Parathyroid adenoma (tissue), 2 donors: ENCODE results near the gene DHRS12.

ENCODE experiments used
- H2AFZ ChIP-seq: fragments of 300-600 bp; sonication (generic); one replicate; pipeline ENCODE4 v1.7.0; 2017; ENCODE audit warnings: antibody characterized with exemption, mild to moderate bottlenecking
- H3K27ac ChIP-seq: fragments of 300-600 bp; sonication (generic); one replicate; pipeline ENCODE4 v1.7.0; 2017
- H3K27me3 ChIP-seq: fragments of 300-600 bp; sonication (generic); one replicate; pipeline ENCODE4 v1.7.0; 2017; ENCODE audit warnings: low read length; ENCODE audit not compliant: control insufficient read depth, insufficient read depth
- H3K36me3 ChIP-seq: fragments of 300-600 bp; sonication (generic); one replicate; pipeline ENCODE4 v1.7.0; 2017; ENCODE audit warnings: low read length; ENCODE audit not compliant: control insufficient read depth, insufficient read depth
- H3K4me1 ChIP-seq: fragments of 300-600 bp; sonication (generic); one replicate; pipeline ENCODE4 v1.7.0; 2017; ENCODE audit warnings: control low read depth
- H3K4me2 ChIP-seq: fragments of 300-600 bp; sonication (generic); one replicate; pipeline ENCODE4 v1.7.0; 2017; ENCODE audit warnings: low read length
- H3K4me3 ChIP-seq: fragments of 300-600 bp; sonication (generic); one replicate; pipeline ENCODE4 v1.7.0; 2017; ENCODE audit warnings: low read depth, low read length
- H3K79me2 ChIP-seq: fragments of 300-600 bp; sonication (generic); one replicate; pipeline ENCODE4 v1.7.0; 2017; ENCODE audit warnings: control low read depth
- H3K9ac ChIP-seq: fragments of 300-600 bp; sonication (generic); one replicate; pipeline ENCODE4 v1.7.0; 2017; ENCODE audit warnings: mild to moderate bottlenecking
- H3K9me3 ChIP-seq: fragments of 300-600 bp; sonication (generic); one replicate; pipeline ENCODE4 v1.7.0; 2017; ENCODE audit warnings: low read length; ENCODE audit not compliant: control insufficient read depth
- TF ChIP-seq, protein P1 (sequence below): fragments of 300-600 bp; sonication (generic); IDR thresholded peaks from one replicate; pipeline ENCODE4 v1.7.0; 2017; ENCODE audit warnings: antibody characterized with exemption, mild to moderate bottlenecking
- donor health status: primary hyperparathyroidism.

DHRS12 gene

DNA sequence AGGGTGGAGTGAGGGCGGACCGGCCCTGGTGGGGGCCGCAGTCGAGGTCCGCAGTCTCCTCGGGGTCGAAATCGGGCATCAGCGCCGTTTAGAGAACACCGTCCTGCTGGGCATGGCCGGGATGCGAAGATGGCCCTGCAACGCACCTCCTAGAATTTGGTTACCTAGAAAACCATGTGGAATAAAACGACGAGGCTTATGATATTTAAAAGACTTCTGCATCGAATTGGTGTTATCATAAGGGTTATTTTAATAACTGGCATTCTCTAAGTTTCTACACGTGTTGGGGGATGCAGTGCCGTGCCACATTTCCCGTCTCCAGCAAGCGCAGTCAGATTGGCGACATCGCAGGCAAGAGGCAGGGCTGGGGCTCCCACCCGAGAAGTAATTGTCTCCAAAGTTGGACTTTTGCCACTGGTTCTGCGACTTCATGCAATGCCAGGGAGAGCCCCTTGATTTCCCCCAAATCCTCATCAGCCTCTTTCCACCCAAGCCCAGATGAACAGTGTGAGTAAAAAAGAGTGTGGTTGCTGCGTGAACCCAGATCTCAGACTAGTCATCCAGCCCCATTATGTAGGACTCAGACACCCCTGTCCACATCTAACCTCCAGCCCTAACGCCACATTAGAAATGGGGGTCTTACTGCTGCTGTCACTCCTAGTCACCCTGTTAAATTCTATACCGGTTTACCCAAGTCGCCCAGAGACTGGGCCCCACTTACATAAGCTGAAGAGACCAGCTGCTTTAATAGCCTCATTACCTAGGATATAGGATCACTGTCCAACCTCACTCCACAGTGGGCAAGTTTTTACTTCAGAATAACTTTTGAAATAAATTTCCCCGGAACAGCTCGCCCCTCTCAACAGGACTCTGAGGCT lies 571 bp upstream of the DHRS12 start:
- Histone ChIP-seq H3K79me2 (no peaks in the 10 kb centered on the region), H3K4me2 (peak overlapping the region; percentile 90), H2AFZ (peak overlapping the region; percentile 72), H3K36me3 (no peaks in the 10 kb centered on the region), H3K9me3 (no peaks in the 10 kb centered on the region), H3K27me3 (no peaks in the 10 kb centered on the region), H3K27ac (peak overlapping the region; percentile 97), H3K4me1 (peaks cover 20% of the 10 kb centered on the region), H3K4me3 (peak overlapping the region; percentile 93), H3K9ac (peak overlapping the region; percentile 73)
- TF ChIP-seq, protein P1, sequence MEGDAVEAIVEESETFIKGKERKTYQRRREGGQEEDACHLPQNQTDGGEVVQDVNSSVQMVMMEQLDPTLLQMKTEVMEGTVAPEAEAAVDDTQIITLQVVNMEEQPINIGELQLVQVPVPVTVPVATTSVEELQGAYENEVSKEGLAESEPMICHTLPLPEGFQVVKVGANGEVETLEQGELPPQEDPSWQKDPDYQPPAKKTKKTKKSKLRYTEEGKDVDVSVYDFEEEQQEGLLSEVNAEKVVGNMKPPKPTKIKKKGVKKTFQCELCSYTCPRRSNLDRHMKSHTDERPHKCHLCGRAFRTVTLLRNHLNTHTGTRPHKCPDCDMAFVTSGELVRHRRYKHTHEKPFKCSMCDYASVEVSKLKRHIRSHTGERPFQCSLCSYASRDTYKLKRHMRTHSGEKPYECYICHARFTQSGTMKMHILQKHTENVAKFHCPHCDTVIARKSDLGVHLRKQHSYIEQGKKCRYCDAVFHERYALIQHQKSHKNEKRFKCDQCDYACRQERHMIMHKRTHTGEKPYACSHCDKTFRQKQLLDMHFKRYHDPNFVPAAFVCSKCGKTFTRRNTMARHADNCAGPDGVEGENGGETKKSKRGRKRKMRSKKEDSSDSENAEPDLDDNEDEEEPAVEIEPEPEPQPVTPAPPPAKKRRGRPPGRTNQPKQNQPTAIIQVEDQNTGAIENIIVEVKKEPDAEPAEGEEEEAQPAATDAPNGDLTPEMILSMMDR: no peak

DNA sequence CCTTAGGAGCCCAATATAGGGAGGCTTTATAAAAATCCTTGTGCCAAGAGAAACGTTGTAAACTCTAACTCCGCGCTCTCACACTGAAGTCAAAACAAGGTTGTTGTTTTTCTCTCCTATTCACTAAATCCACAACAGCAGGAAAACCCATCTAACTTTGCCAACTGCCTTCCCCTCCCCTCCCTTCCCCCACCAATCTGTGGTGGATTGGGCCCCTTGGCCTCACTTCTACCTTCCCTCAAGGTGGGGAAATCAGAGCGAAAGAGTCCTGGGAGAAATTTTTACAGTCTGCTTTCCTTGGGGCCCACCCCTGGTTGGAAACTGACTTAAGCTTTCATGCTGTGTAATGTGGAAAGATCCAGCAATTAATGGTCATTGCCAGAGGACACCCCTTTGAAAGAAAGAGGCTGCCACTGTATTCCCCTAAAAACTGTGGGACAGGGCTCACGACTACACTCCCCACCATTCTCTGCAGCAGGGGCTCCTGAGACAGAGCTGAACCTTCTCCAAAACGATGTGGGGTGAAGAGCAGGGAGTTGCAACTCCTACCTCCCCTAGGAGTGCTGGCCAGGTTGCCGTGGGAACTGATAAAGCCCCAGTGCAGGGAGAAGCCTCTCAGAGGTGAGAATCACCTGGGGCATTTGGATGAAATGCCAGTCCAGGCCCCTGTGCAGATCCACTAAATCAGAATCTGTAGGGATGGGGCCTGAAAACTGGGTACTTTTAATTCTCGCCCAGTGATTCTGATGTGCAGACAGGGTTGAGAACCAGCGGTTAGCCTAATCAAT lies 1.1 kb downstream of the DHRS12 start:
- Histone ChIP-seq H3K9ac (no peak overlapping the region), H2AFZ (peak overlapping the region; percentile 72), H3K4me2 (peak overlapping the region; percentile 90), H3K9me3 (no peaks in the 10 kb centered on the region), H3K27me3 (no peaks in the 10 kb centered on the region), H3K4me3 (peak overlapping the region; percentile 93), H3K27ac (peak overlapping the region; percentile 97), H3K79me2 (no peaks in the 10 kb centered on the region), H3K36me3 (no peaks in the 10 kb centered on the region), H3K4me1 (peaks cover 20% of the 10 kb centered on the region)
- TF ChIP-seq, protein P1: no peak

DNA sequence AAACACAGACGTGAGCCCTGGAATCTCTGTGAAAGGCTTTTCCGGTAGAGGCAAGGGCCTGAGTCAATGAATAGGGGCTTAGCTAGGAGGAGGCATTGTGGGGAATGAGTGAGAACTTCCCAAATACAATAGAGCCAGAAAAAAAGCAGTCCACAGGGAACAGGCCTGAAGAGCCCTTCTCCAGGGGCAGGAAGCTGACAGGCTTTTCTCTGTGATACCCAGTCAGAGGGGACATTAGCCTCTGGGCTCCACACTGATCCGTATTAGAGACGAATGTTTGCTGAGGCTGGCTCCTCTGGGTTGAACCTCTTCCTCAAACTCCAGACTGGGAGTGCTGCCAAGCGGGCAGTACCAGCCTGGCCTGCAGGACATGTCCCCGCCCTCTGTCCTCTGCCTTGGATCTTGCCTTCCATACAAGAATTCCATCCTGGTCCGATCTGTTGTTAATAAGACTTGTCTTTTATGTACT lies 2.3 kb downstream of the DHRS12 start:
- peak overlapping the region; percentile 97 for H3K27ac ChIP-seq

DNA sequence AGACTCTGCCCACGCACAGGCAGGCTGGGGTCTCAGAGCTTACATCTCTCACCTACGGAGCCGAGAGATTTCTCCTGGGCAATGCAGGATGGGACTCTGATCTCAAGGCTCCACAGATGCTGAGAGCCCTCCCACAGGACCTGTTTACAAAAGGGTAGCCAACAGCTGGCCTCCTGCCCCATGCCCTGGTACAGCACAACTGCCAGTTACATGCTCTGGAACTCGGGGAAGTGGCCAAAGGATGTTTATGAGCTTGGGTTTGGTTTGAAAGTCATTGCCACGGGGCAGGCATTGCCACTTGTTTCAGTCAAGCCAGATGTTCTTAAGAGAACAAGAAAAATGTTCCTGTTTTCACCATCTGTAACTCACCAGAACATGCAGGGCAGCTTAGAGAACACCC lies 3.5 kb downstream of the DHRS12 start:
- H3K36me3 ChIP-seq: no peaks in the 10 kb centered on the region
- H3K27ac ChIP-seq: no peak overlapping the region
- H3K4me1 ChIP-seq: peaks cover 27% of the 10 kb centered on the region
- H3K9ac ChIP-seq: no peak overlapping the region
- no peak overlapping the region for H3K4me2 ChIP-seq
- H3K9me3 ChIP-seq: no peaks in the 10 kb centered on the region
- no peaks in the 10 kb centered on the region for H3K27me3 ChIP-seq
- no peaks in the 10 kb centered on the region for H3K79me2 ChIP-seq
- TF ChIP-seq, protein P1: no peak
- H3K4me3 ChIP-seq: no peak overlapping the region
- H2AFZ ChIP-seq: no peak overlapping the region

More for the DNA sequence above, 2.3 kb downstream of the DHRS12 start:
- Histone ChIP-seq H3K79me2 (no peaks in the 10 kb centered on the region), H3K27me3 (no peaks in the 10 kb centered on the region), H3K4me3 (no peak overlapping the region), H3K9ac (no peak overlapping the region), H2AFZ (peak overlapping the region; percentile 64), H3K4me2 (peak overlapping the region; percentile 90), H3K4me1 (peaks cover 27% of the 10 kb centered on the region), H3K9me3 (no peaks in the 10 kb centered on the region), H3K36me3 (no peaks in the 10 kb centered on the region)
- TF ChIP-seq, protein P1: no peak
